Activated gamma-delta T cell treated with anti-CD3 and anti-CD28 coated beads, Interleukin-2, amount 50 U/mL, for 16 hours (primary cell): ENCODE data around the gene BCL6.
A peak's percentile ranks its signal among the peaks of the same experiment; 100 is the strongest.

Experiments
- DNase-seq: peaks from one replicate; pipeline ENCODE4 v3.0.0-alpha.2; 2020; ENCODE audit warnings: low read depth

BCL6 gene

DNA sequence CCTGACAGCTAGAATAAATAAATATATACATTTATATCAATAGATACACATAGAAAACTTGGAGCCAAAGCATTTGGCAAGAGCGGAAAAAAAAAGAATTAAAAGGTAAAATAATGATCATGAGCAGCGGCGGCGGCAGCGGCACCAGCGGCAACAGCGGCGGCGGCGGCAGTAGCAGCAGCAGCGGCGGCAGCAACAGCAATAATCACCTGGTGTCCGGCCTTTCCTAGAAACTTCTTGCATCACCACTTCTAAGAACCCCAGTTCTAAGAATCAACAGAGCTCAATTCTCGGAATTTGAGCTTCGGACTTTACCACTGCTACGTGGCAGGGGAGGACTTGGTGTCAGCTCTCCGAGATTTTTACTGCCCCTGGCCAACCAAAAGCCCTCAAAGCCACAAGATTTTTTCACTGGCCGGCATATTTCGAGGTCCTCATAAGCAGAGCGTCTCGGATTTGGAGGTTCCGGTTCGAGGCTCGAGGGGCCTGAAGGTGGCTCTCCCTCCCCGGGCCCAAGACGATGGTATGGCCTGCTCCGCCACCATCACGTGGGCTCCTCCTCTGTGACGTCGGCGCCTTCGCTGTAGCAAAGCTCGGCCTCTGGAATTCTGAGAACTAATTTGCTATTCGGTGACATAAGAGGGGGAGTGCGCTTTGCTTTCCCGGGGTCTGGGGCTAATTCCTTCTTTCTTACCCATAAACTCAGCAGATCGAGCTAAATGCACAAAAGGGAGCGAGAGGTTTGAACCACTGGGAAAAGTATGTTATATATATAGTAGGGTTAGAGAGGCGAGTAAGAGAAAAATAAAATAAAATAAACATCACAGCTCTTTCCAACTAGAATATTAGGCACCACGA is at the start of gene BCL6:
BCL6 (minus strand) TSS at position 268 of the 858 bp plus-strand sequence. CDS start 11,775 bp downstream, outside the sequence.
- peak; percentile 78 for DNase-seq

DNA sequence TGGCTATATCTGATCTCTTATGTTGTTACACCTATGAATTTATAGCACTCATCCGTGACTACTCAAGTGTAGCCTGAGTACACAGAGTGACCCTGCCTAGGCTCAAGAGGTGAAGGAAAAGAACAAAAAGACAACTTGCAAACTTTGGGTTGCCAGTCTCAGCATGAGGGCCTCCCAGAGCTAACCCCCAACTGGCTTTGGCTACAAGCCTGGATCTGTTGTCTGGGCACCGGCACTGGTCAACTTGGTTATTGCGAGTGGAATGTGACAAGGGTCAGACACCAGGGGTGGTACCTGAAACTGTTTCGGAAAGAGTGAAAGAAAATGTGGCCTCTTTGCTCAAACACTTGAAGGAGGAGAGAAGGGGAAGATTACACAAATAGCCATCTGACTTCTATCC is 49.5 kb upstream of the BCL6 start:
- no peak for DNase-seq

DNA sequence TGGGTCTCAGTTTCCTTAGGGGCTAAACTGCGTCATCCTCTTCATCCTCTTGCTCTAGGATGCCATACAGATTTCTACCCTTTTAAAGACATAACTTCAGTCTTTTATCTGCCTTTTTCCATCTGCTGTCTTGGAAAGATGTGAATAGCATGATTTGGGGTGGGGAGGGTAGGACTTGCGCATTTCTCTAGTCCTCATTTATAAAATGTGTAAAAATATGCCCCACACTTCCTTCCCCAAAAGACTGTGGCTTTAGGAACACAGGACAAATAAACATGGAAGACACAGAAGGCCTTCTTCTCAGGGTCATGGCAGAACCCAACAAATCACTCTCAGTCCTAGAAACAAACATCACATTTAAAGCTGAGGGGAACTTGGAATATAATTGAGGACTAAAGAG is 48.4 kb upstream of the BCL6 start:
- no peak for DNase-seq

DNA sequence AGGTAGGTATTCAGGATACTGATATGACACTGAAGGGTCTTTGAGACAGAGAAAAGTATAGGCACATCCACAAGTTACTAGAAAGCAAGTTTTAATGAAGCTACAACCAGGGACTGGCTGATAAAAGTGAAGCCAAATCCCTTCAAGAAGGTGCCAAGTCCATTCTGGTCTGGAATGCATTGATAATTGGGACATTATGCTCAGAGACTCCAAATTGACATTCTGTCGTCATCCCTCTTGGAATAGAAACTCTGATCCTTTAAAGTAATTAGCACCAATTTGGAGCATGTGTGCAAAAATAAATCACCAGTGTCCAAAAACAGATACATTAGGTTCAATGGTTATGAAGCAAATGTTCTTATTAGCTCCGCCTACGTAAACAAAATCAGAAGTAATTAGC is 47.3 kb upstream of the BCL6 start:
- DNase-seq = no peak

DNA sequence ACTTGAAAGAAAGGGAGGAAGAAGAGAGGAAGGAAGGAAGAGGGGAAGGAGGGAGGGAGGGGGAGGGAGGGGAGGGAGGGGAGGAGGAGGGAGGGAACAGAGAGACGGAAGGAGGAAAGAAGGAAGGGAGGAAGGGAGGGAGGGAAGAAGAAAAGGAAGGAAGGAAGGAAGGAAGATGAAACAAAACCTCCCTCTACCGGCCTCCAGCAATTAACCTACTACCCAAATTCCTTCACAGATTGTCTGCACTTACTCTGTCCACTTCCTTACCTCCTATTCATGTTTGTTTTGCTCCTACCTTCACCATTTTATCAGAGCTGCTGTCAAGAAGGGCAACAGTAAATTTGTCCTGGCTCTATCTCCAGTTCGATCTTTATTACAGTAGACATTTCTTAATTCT is 44.6 kb upstream of the BCL6 start:
- no peak for DNase-seq

DNA sequence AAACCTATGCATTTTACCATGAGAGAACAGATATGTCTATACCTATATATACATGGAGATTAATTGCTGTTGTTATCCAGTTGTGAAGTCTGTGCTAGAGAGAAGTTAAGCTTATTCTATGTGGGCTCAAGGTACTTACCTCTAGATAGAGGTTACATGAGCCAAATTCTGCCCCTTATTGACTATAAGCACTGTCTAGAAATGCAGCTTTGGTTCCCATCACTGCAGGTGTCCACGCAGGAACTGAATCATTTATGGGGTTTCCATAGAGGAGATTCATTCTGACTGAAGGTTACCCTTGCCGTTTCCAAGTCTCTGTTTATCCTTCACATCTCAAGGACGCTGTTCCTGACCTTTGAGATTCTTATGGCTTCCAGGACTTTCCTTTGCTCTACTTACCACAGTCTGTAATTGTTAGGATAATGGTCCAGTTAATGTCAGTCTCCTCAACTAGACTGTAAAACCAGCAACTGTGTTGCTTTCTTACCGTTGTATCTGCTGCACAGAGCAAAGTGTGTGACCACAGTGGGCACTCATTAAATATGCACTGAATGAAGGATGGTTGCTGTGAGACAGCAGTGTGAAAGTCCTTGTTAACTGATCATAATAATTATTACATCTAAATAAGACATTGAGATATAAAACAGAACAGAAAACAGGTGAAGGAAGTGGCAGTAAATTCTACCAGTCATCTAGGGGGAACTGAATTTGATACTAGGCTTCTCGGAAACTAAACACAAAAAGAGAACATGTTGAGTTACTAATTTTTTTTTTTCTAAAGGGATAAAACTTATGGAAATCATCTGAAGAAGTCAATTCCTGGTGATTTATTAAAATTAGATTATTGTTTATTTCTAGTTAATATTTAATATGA is 44.0 kb upstream of the BCL6 start:
- DNase-seq = no peak

DNA sequence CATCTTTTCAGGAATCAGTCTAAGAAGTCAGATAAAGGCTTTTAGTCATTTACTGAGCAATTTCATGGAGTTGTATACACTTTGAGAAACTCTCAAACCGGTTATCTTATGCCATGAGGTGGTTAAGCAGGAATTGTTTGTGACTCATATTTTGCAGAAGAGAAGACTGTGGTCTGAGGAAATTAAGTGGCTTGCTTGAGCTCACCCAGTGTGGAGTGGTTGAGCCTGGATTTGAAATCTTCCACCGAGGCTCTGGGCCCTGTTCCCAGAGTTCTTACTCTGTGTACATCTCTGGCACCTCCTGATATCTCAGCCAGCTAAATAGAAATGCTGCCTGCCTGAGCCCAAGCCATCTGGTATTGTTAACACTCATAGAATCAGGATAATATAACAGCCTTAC is 37.8 kb upstream of the BCL6 start:
- no peak for DNase-seq

DNA sequence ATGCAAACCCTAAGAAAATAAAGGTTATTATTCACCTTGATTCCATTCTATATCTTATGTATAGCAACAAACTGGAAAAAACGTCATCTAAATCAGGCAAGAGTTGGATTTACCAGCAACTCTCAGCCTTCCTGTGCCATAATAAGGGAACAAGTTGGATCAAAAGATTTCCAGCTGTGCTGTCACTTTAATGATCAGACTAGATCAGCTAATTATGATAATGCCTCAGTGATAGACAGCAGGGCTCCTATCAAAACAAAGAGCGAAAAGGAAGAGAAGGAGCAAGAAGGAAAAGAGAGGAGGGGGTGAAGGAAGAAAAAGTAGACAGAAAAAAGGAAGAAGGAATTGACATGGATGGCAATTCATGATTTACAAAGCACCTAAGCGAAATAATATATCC is 36.7 kb upstream of the BCL6 start:
- DNase-seq = no peak

DNA sequence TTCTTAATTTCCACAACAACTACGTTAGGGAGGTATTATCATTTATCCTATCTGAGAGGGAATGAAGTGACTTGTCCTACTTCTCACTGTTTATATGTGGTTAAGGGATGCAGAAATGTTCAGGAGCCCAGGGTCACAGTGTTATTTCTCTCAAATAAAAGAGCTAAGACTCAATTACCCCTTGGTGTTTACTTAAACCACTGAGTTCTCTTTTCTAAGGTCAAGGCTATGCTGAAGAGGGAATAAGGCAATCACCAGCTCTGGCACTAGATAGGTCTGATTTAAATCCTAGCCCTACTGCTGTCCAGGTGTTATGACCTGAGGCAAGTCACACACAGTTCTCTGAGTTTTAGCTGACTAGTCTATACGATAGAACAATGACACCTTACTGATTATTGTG is 35.7 kb upstream of the BCL6 start:
- no peak for DNase-seq

DNA sequence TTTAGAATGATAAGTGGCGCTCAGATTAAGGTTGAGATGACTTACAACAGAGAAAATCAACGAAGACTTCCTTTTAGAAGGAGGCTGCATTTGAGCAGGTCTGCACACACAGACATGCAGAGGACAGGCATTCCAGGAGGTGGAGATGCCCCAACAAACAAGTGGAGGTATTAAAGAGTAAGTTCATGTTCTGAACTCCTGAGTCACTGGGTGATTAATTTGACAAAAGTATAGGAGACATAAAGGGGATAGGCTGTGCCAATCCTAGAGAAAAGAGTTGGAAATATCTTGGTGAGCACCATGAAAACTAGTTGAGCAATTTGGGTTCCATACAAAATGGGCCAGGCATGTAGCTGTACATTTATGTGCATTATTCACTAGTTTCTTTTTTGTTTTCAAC is 33.5 kb upstream of the BCL6 start:
- no peak for DNase-seq

DNA sequence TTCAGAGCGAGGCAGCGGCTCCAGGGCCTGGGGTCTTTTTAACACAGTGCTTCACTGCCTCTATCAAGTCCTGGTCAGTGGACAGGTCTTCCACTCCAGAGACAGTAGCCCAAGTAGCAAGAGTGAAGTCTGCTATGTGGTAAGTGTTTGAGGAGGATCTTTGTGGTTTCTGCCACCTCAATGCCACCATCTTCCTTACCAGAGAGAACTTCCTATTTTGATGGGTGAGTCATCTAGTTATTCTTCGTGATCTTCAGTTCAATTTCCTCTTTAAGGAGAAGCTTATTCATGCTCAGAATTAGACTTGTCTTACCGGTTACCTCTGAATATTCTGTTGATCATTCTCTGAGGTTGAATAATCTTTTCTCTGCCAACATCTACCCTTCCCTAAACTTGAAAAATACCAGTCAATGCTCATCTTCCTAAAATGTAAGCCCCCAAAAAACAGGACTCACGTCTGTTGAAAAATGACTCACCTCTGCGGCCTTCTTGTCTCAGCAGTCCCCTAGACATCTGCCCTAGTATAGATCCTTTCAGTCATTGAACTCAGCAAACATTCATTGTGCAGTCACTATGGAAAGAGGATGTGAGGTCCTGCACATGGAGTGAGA is 32.2 kb upstream of the BCL6 start:
- DNase-seq = peak; percentile 12

DNA sequence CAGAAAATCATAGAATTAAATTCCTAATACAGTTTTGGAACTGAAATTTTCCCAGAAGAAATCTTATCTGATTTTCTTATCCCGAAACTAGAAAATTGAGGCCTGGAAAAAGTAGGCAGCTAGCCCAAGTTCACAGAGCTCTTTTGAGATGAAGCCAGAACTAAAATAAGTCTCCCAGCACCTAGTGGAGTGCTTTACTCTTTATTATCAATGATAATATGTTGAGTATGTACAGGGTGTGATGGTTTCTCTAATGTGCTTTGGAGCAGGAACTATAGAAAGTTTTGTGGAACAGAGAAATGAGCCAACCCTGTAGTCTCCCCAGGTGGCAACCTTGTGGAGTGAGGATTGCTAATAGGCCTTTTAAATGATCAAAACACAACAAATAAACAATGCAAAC is 30.3 kb upstream of the BCL6 start:
- no peak for DNase-seq

DNA sequence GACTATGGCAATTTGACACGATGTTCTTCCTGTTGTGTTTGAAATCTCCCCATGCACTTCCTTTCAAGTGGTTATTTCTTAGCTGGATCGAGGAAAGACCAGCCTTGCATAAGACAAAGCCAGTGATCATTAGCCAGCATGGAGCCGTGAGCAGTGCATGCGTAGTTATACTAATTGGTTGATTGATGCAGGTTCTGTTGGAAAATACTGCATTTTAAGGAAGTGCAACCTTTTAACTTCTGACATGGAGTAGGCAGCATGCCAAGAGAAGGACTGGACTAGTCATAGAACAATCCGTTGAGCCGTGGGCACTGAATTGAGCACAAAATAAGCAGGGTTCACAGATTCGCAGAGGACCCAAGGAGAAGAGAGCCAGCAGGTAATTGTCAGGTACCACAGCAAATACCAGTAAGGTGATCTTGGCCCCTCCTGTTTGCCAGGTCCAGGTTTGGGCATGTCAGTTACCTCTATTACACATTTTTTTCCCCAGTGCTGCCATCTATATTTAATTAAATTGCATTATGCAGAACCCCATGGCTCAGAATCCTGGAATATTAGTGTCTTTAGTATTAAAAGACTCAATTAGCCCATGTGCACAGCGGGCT is 29.0 kb upstream of the BCL6 start:
- no peak for DNase-seq

DNA sequence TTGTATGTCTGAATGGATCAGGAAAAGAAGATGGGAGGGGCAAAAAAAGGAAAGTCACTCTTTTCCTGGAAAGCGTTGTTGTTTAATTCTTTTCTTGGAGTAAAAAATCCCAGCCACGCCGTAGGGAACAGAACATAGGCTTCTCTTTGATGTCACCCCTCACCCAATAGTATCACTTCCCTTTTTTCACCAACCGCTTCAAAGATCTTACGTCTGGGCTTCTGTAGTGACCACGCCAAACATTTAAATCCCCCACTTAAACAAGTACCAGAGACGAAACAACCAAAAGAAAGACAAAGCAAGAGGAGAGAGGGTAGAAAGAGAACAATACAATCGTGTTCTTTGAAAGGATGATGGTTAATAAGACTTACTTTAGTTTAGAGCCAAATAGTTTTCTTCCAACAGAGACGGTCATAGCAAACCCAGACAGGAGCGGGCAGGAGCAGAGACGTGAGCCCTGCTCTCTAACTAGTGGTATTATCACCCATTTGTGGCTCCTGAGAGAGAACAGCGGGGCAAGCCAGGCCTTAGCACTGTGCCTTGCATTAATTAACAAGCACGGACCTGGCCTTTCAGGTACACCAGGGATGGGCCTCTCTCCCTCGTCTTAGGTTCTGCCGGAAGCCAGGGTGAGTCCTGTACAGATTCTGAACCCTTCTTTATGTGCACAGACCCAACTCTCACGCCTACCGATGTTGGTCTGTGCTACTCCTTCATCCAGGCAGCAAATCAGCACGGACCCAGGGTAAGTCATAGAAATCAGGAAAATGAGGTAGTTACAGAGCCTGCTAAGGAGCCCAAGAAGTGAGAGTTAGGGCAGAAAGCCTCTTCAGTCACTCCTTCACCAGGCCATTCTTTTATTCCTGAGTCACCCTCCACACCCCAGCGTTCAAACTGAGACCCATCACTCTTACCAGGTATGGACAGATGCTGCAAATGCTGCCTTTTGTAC is 28.2 kb upstream of the BCL6 start:
- DNase-seq = no peak

DNA sequence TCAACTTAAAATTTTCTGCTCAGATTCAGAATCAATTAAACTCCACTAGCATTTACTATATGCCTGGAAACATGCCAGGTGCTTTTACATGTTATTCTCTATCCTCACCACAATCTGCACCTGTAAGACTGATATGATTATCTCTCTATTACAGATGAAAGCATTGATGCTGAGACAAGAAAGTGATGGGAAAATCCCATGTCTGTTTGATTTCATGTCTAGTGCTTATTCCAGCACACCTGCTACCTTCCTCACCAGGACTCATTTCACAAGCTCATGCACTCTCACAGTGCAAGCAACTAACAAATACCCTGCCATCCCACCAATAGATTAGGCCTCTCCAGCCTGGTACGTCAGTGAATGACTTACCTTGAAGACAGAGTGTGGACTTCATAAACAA is 25.0 kb upstream of the BCL6 start:
- no peak for DNase-seq

DNA sequence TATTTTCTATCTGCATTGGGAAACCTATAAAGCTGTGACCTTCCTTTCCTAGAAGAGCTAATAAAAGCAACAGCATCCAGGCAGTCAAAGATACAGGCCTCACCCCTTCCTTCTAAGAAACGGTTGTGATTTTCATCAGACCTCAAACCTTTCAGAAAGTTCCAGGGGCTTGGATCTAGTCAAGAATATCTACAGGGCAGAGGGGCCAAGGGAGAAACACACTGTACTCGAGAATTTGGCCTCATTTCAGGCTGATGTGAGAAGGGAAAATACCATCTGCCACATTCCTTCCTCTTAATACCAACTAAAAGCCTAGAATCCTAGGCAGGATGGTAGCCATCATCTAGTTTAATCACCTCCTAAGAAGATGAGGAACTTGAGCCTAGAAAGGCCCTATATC is 24.5 kb upstream of the BCL6 start:
- DNase-seq = no peak

DNA sequence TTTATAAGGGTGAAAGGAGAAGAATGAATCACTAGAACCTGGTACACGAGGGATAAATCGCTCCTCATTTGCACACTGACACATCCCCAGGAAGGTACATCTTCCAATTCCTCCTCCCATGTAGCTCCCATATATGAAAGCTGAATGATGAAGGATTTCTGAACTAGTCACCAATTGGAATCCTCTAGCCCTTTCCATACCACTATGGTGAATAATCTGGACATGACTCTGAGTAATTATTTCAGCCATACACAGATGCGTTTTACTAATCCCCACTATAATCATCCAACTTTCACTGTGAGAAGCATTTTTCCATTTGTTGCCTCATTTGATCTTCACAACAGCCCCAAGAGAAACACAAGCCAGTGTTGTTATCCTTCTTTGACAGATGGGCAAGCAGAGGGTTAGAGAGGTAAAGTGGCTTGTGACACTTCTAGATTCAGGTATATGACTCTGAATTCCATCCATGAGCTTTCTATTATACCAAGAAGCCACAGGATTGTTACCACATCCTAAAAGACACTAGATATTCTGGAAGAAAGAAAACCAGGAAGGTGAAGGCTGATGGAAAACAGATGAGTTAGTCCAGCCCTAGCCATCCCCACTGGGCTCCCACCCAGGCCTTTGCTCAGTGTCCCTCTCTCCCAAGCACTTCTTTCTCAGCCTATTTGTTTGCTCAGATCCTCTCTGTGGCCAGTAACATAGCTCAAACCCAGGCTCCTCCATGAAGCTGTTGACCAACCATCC is 22.2 kb upstream of the BCL6 start:
- no peak for DNase-seq

DNA sequence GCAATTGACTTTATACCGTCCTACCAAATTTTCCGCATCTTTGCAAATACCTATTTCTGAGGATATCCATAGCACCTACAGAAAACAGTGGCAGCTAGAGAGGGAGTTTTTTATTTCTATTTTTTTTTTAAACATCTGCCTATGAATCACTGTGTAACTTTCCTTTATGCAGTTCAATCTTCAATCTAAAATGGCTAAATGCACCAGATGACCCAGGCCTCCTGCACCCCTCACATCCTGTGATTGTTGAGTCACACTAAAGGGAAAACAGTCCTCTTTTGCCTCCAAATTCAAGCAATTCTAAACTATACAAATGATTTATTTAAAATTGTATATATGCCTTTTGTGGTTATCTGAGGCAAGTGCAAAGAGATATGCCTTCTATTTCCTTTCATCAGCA is 20.1 kb upstream of the BCL6 start:
- DNase-seq = no peak

DNA sequence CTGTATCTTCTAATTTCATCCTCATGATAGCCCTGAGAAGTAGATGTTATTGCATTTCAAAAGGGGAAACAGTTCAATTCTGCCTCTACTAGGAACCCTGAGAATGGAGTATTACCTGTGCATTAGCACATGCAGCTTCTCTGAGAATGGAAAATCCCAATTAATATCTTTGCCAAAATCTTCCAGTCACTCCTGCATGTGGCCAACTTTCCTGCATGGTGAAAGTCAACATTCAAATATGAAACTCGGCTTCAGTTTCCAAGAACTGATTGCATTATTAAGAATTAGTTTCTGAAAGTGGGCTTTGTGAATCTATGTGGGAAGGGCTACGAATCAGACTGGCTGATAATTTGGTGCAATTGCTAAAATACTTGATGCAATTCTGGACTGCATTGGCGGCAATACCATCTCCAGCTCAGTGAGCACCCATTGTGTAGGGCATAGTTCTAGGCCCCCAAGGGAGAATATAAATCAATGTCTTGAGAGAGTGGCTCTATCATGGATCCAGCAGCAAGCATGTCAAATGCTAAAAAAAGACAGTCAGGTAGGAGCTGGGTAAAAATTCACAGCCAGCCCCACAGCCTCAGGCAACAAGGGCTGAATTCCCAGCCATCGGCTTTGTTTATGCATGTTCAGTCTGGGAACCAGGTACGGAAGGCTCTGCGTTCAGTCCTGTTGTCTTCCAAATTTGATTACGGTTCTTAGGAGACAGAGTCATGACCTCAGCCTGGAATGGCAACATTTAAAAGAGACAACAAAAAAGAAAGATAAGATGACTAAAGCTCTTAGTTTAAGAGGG is 18.8 kb upstream of the BCL6 start:
- no peak for DNase-seq

DNA sequence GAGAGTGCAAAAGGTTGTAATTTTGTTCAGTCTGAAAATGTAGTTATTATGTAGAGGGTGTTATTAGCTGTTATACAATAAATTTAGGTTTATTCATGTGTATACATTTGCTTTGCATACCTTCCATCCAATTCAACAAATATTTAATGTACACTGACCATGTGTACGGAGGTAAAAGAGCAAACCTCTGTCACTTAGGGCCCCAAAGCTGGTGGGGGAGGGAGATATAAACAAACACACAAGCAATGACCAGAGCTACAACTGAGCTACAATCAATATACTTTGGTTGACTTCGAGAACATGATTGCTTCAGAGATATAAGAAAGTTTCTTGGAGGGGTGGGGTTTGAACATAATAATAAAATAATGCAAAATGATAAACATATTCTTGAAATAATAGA is 17.5 kb upstream of the BCL6 start:
- no peak for DNase-seq
